Omental fat pad (tissue), 4 donors: ENCODE data around the gene IFT80. TPM values are rescaled to one million over a fixed set of nuclear protein-coding genes. Genes with fewer than 3 reads are reported as not detected.
"Not testable (repeated sequence)": the region's sequence is repeated elsewhere in the genome, so short reads cannot be mapped to it uniquely, and the experiment has no call there.

ENCODE experiments used
- ATAC-seq: fragments of 150-250 bp; one replicate; pipeline ENCODE4 v1.9.1; 2016; ENCODE audit warnings: mild to moderate bottlenecking, moderate library complexity; ENCODE audit not compliant: low FRiP score
- DNase-seq: peaks from one replicate; pipeline ENCODE4 v3.0.0-alpha.2; 2019; ENCODE audit warnings: low spot score
- total RNA-seq, 4 donors: library from RNA; depleted of rRNA; stranded (reverse); fragments of >200 nt; gene quantifications; one replicate each; pipeline ENCODE4 v1.1.0, GENCODE V29; 2016
- TF ChIP-seq, protein P1 (sequence below), 3 donors: fragments of 450-650 bp; IDR thresholded peaks; one replicate each; pipeline ENCODE4 v1.5.1; 2016 to 2017; ENCODE audit warnings: antibody characterized with exemption in 3 of 3, mild to moderate bottlenecking in 3 of 3, moderate library complexity in 2 of 3

IFT80 gene
- total RNA-seq, 4 donors from 2014 or later: 13.9 to 34.5 (median 19.9) TPM

DNA sequence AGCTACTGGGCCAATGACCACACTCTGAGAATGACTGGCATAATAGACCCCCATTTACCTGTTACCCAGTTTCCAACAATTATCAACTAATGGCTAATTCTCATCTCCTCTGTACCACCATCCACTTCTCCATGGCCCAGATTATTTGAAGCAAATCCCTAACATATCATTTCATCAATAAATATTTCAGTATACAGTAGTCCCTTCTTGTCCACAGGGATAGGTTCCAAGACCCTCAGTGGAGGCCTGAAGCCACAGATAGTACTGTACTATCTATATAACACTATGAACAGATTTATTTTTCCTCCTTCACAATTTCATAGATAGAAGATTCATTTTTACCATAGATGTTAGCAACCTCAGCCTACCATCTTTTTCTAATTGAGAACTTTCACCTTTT, 68.3 kb downstream of the IFT80 start:
- ATAC-seq: no peak
- TF ChIP-seq, protein P1, sequence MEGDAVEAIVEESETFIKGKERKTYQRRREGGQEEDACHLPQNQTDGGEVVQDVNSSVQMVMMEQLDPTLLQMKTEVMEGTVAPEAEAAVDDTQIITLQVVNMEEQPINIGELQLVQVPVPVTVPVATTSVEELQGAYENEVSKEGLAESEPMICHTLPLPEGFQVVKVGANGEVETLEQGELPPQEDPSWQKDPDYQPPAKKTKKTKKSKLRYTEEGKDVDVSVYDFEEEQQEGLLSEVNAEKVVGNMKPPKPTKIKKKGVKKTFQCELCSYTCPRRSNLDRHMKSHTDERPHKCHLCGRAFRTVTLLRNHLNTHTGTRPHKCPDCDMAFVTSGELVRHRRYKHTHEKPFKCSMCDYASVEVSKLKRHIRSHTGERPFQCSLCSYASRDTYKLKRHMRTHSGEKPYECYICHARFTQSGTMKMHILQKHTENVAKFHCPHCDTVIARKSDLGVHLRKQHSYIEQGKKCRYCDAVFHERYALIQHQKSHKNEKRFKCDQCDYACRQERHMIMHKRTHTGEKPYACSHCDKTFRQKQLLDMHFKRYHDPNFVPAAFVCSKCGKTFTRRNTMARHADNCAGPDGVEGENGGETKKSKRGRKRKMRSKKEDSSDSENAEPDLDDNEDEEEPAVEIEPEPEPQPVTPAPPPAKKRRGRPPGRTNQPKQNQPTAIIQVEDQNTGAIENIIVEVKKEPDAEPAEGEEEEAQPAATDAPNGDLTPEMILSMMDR (IDR thresholded peaks at IDR 0.05): no peak
- no peak for DNase-seq

DNA sequence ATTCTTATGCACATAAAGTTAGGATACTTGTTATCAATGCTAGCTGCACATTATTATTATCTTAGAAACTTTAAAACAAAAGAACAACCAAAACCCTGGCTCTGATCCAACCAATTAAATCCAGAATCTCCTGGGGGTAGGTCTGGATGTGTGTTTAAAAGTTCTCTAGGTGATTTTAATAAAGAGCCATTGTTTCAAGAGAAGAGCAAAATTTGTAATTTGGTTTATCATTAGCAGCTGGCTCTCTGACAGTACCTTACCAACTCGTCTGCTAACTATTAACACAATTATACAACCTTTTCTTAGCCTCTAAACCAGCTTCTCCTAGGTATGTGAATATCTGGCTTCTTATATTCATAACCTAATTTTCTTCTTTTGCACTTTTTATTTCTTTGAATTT, 68.9 kb downstream of the IFT80 start:
- DNase-seq: no peak
- TF ChIP-seq, protein P1 (IDR thresholded peaks at IDR 0.05): no peak

DNA sequence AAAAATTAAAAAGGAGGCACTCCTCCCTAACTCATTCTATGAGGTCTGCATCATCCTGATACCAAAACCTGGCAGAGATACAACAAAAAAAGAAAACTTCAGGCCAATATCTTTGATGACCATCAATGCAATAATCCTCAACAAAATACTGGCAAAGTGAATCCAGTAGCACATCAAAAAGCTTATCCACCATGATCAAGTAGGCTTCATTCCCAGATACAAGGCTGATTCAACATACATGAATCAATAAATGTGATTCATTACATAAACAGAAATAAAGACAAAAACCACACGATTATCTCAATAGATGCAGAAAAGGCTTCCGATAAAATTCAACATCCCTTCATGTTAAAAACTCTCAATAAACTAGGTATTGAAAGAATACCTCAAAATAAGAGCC, 72.7 kb downstream of the IFT80 start:
- not testable (repeated sequence) for ATAC-seq, DNase-seq

More for the DNA sequence above, 68.9 kb downstream of the IFT80 start:
- ATAC-seq: no peak

DNA sequence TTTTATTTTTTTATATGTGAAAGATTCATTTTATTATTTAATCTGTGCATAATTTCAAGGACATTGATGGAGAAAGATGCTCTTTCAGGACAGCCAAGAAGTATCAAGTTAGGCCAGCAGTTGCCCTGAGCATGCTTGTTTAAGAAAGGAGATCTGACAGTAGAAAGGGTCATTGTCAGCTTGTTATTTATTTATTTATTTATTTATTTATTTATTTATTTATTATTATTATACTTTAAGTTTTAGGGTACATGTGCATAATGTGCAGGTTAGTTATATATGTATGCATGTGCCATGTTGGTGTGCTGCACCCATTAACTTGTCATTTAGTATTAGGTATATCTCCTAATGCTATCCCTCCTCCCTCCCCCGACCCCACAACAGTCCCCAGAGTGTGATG, 77.2 kb downstream of the IFT80 start:
- not testable (repeated sequence) for DNase-seq, ATAC-seq

DNA sequence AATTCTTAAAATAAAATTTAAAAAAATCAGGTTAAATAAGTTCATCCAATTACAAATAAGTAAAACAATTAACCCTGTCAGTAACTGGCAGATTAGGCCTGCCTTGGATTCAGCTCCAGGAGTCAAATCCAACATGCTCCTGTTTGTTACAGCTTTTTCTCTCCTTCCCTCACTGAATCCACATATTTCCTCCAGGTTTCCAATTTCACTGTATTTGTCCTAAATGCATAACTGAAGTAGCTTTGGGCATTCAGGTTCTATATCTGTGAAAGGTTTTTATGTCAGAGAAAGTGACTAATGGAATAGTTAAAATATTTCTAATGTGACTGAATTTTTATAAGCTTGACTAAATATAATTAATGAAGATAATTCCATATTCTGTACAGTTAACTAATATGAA, 79.7 kb downstream of the IFT80 start:
- no peak for DNase-seq
- TF ChIP-seq, protein P1 (IDR thresholded peaks at IDR 0.05): no peak
- ATAC-seq: no peak

DNA sequence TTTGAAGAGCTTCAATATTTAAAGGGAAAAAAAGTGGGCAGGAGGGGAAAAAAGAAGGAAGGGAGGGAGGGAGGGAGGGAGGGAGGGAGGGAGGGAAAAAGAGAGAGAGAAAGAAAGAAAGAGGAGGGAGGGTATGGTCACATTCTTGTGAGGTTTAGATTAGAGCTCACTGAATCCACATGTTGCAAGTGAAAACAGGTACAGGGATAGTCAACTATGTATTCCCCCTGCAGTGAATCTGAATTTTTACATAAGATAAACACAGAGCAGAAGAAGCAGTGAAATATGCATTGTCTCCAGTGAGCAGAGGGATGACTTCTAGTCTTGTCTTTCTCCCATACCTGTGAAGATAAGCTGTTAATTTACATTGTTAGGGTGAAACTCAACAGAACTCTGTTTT, 84.0 kb downstream of the IFT80 start:
- TF ChIP-seq, protein P1 (IDR thresholded peaks at IDR 0.05): no peak
- ATAC-seq: no peak

DNA sequence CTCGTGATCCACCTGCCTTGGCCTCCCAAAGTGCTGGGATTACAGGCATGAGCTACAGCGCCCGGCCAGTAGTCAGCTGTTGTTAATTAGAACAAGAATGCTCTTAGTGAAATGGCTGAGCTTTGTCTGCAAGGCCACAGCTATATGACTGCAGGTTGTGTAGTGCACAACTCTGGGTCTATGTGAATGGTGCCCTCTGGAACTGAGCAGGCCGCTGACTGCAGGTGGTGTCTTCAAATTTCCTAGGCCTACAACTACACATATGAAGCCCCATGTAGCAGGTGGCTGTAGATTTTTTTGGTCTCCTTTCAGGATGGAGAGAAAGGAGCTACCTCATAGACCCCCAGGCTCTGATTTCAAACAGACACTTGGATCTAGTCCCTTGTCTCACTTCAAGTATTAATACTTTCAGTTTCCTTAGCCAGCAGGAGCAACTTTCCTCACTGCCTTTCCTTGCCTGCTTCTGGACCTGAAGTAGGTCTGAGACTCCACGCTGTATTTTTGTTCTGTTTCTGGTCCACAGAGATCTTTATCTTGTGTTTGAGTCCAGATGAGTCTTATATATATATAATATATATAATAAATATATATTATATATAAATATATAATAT, 86.9 kb downstream of the IFT80 start:
- DNase-seq (no peak), ATAC-seq (no peak)
- TF ChIP-seq, protein P1 (IDR thresholded peaks at IDR 0.05): no peak

More for the DNA sequence above, 84.0 kb downstream of the IFT80 start:
- DNase-seq: no peak

DNA sequence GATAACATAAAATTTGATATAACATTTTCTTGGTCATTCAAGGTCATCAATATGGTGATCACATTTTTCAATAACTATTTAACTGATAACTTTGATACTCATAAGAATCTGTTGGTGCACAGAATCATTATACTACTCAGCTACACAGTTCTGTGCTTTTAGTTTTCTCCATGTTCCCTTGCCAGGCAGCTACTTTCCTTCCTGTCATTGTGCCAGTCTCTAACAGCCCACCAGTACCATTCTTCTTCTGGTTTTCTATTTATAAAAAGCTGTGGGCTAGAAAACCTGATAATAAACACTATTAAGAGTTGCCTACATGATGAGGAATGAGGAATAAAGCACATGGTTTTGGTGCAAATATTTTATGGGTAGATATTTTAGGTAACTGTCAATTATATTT, 96.2 kb downstream of the IFT80 start:
- TF ChIP-seq, protein P1 (IDR thresholded peaks at IDR 0.05): no peak
- ATAC-seq (no peak), DNase-seq (no peak)
